Brain microvascular endothelial cell (primary cell): ENCODE results near the gene SERTM1.

Experiments
- DNase-seq: peaks from one replicate; pipeline ENCODE4 v3.0.0-alpha.2; 2020
- H3K27ac ChIP-seq: fragments of 250-450 bp; sonication (Bioruptor Pico); 2 replicates; pipeline ENCODE4 v1.5.1; 2020; ENCODE audit warnings: mild to moderate bottlenecking, moderate library complexity
- H3K27me3 ChIP-seq: fragments of 250-450 bp; sonication (Bioruptor Pico); replicated peaks from 2 replicates; pipeline ENCODE4 v1.5.1; 2020; ENCODE audit warnings: mild to moderate bottlenecking
- H3K36me3 ChIP-seq: fragments of 250-450 bp; sonication (Bioruptor Pico); replicated peaks from 2 replicates; pipeline ENCODE4 v1.5.1; 2020; ENCODE audit warnings: mild to moderate bottlenecking
- H3K4me3 ChIP-seq: 2 replicates; pipeline ENCODE4 v1.5.1; 2011; ENCODE audit warnings: low read depth, mild to moderate bottlenecking, control low read depth, low read length, moderate library complexity
- CTCF ChIP-seq: IDR thresholded peaks from 2 replicates; pipeline ENCODE4 v1.5.1; 2011; ENCODE audit warnings: low read depth, mild to moderate bottlenecking, moderate library complexity, low read length, control low read depth, inconsistent platforms; ENCODE audit errors: missing control alignments
- in situ Hi-C: cut with HindIII; loops from 2 replicates; pipeline ENCODE4 v1.10.0; 2017; ENCODE audit warnings: low sequenced_read_pairs, low pct_ligation_motif_present

Gene SERTM1

GRCh38 chr13:36685927-36686326 lies 12.1 kb downstream of the SERTM1 start:
- H3K27me3 ChIP-seq: no peaks in the 10 kb centered on the region
- H3K4me3 ChIP-seq: no peak overlapping the region
- no peak for TF ChIP-seq CTCF
- peak; percentile 24 for DNase-seq
- no peaks in the 10 kb centered on the region for H3K36me3 ChIP-seq
- in situ Hi-C loops: no loop called here
- no peak overlapping the region for H3K27ac ChIP-seq

GRCh38 chr13:36696410-36697010 lies 22.7 kb downstream of the SERTM1 start:
- in situ Hi-C loops: no loop called here
- no peaks in the 10 kb centered on the region for H3K36me3 ChIP-seq
- no peak for DNase-seq
- TF ChIP-seq CTCF: no peak
- H3K27ac ChIP-seq: no peak overlapping the region
- no peak overlapping the region for H3K4me3 ChIP-seq
- peaks cover 14% of the 10 kb centered on the region for H3K27me3 ChIP-seq

- DNase-seq: no peak
- in situ Hi-C loops: no loop called here
Observed at GRCh38 chr13:36700170-36700569, 26.4 kb downstream of the SERTM1 start.

GRCh38 chr13:36706755-36707154 lies 32.9 kb downstream of the SERTM1 start:
- peak; percentile 74 for DNase-seq
- TF ChIP-seq CTCF: no peak
- in situ Hi-C loops: no loop called here

More at GRCh38 chr13:36700170-36700569, 26.4 kb downstream of the SERTM1 start:
- H3K4me3 ChIP-seq: no peak overlapping the region
- H3K36me3 ChIP-seq: no peaks in the 10 kb centered on the region
- H3K27ac ChIP-seq: no peak overlapping the region
- no peak for TF ChIP-seq CTCF
- peaks cover 9% of the 10 kb centered on the region for H3K27me3 ChIP-seq

GRCh38 chr13:36709136-36709890 lies 35.5 kb downstream of the SERTM1 start:
- DNase-seq: no peak
- no peaks in the 10 kb centered on the region for H3K27me3 ChIP-seq
- in situ Hi-C loops: no loop called here

More at GRCh38 chr13:36706755-36707154, 32.9 kb downstream of the SERTM1 start:
- Histone ChIP-seq H3K27me3 (no peaks in the 10 kb centered on the region), H3K27ac (no peak overlapping the region), H3K36me3 (no peaks in the 10 kb centered on the region), H3K4me3 (no peak overlapping the region)

More at GRCh38 chr13:36709136-36709890, 35.5 kb downstream of the SERTM1 start:
- TF ChIP-seq CTCF: no peak
- Histone ChIP-seq H3K36me3 (no peaks in the 10 kb centered on the region), H3K4me3 (no peak overlapping the region), H3K27ac (no peak overlapping the region)
